ENCODE data around the gene BBOX1.

Gene BBOX1

GRCh38 chr11:27055065-27055682 is 14.6 kb downstream of the BBOX1 start:
- TF ChIP-seq PKNOX1 (IDR thresholded peaks at IDR 0.05) (0 out of 2 replicates have a peak, but pooled peaks have one; percentile 23), ZNF384 (IDR thresholded peaks at IDR 0.05) (no peak)
- DNase-seq (ENCODE audit: extremely low spot score), result no peak
- POLR2A ChIA-PET, result no interaction called here
- CTCF ChIA-PET, result no interaction called here

- ChIA-PET POLR2A (no interaction called here), CTCF (no interaction called here)
- no peak for DNase-seq (ENCODE audit: extremely low spot score)
- no peak for TF ChIP-seq SUZ12 (IDR thresholded peaks at IDR 0.05)
- no peak for TF ChIP-seq ZNF384 (IDR thresholded peaks at IDR 0.05)
- TF ChIP-seq PKNOX1 (IDR thresholded peaks at IDR 0.05), result no peak
- no peak for TF ChIP-seq CTBP1 (IDR thresholded peaks at IDR 0.05; ENCODE audit: borderline replicate concordance)
- TF ChIP-seq BHLHE40 (IDR thresholded peaks at IDR 0.05; ENCODE audit: borderline replicate concordance), result no peak
- no peak for TF ChIP-seq ARNT (IDR thresholded peaks at IDR 0.05)
- TF ChIP-seq FOXM1 (IDR thresholded peaks at IDR 0.05; ENCODE audit: borderline replicate concordance), result no peak
- TF ChIP-seq NFRKB (IDR thresholded peaks at IDR 0.05), result no peak
- no peak for TF ChIP-seq ELF4 (IDR thresholded peaks at IDR 0.05)
- no peak for TF ChIP-seq TARDBP (IDR thresholded peaks at IDR 0.05)
- no peak for TF ChIP-seq FOXK2 (IDR thresholded peaks at IDR 0.05)
Observed at GRCh38 chr11:27057091-27057780, 16.6 kb downstream of the BBOX1 start.

- ChIA-PET POLR2A (no interaction called here), CTCF (no interaction called here)
- DNase-seq (ENCODE audit: extremely low spot score), result no peak
- TF ChIP-seq SP1 (IDR thresholded peaks at IDR 0.05) (no peak), LEF1 (IDR thresholded peaks at IDR 0.05; ENCODE audit: borderline replicate concordance) (no peak), FOXA1 (IDR thresholded peaks at IDR 0.05) (no peak), ELF4 (IDR thresholded peaks at IDR 0.05) (no peak), NFRKB (IDR thresholded peaks at IDR 0.05) (no peak)
Observed at GRCh38 chr11:27058456-27058855, 17.8 kb downstream of the BBOX1 start.

- DNase-seq (ENCODE audit: extremely low spot score), result no peak
- ChIA-PET CTCF (no interaction called here), POLR2A (no interaction called here)
- no peak for TF ChIP-seq SUZ12 (IDR thresholded peaks at IDR 0.05)
- no peak for TF ChIP-seq ELF4 (IDR thresholded peaks at IDR 0.05)
- TF ChIP-seq NFRKB (IDR thresholded peaks at IDR 0.05), result no peak
- TF ChIP-seq TARDBP (IDR thresholded peaks at IDR 0.05), result no peak
- no peak for TF ChIP-seq BHLHE40 (IDR thresholded peaks at IDR 0.05; ENCODE audit: borderline replicate concordance)
- no peak for TF ChIP-seq FOXA1 (IDR thresholded peaks at IDR 0.05)
- TF ChIP-seq PKNOX1 (IDR thresholded peaks at IDR 0.05), result no peak
- no peak for TF ChIP-seq FOXK2 (IDR thresholded peaks at IDR 0.05)
- TF ChIP-seq LEF1 (IDR thresholded peaks at IDR 0.05; ENCODE audit: borderline replicate concordance), result no peak
- no peak for TF ChIP-seq L3MBTL2 (conservative IDR thresholded peaks at IDR 0.05)
- TF ChIP-seq FOXM1 (IDR thresholded peaks at IDR 0.05; ENCODE audit: borderline replicate concordance), result no peak
- no peak for TF ChIP-seq ZNF384 (IDR thresholded peaks at IDR 0.05)
- TF ChIP-seq CTBP1 (IDR thresholded peaks at IDR 0.05; ENCODE audit: borderline replicate concordance), result no peak
- TF ChIP-seq HDGF (IDR thresholded peaks at IDR 0.05; ENCODE audit: borderline replicate concordance), result no peak
- no peak for TF ChIP-seq SP1 (IDR thresholded peaks at IDR 0.05)
- TF ChIP-seq ARNT (IDR thresholded peaks at IDR 0.05), result no peak
Observed at GRCh38 chr11:27059431-27059830, 18.8 kb downstream of the BBOX1 start.

GRCh38 chr11:27060816-27061460 is 20.3 kb downstream of the BBOX1 start:
- POLR2A ChIA-PET, result no interaction called here
- no peak for DNase-seq (ENCODE audit: extremely low spot score)
- TF ChIP-seq HDGF (IDR thresholded peaks at IDR 0.05; ENCODE audit: borderline replicate concordance) (no peak), NFRKB (IDR thresholded peaks at IDR 0.05) (no peak), FOXK2 (IDR thresholded peaks at IDR 0.05) (no peak), PKNOX1 (IDR thresholded peaks at IDR 0.05) (no peak)
- CTCF ChIA-PET, result no interaction called here

GRCh38 chr11:27061461-27061821 is 20.8 kb downstream of the BBOX1 start:
- TF ChIP-seq TARDBP (IDR thresholded peaks at IDR 0.05), result no peak
- no peak for TF ChIP-seq CTBP1 (IDR thresholded peaks at IDR 0.05; ENCODE audit: borderline replicate concordance)
- TF ChIP-seq PKNOX1 (IDR thresholded peaks at IDR 0.05), result no peak
- no peak for TF ChIP-seq NFRKB (IDR thresholded peaks at IDR 0.05)
- ChIA-PET POLR2A (no interaction called here), CTCF (no interaction called here)
- DNase-seq (ENCODE audit: extremely low spot score), result no peak

All from HEK293T (cell line).